ENCODE results near the gene CPEB3. TPM values are rescaled to one million over a fixed set of nuclear protein-coding genes. Genes with fewer than 3 reads are reported as not detected.

The CPEB3 gene
- total RNA-seq, 1 donor from 2014 or later, result 3.0 TPM

GRCh38 chr10:92242910-92243671 lies 47.8 kb downstream of the CPEB3 start:
- peak overlapping the region; percentile 57 for H3K4me3 Mint-ChIP-seq
- peaks cover 31% of the 10 kb centered on the region for H3K4me1 Mint-ChIP-seq
- peak overlapping the region; percentile 87 for H3K27ac Mint-ChIP-seq
- H3K27me3 Mint-ChIP-seq (ENCODE audit: low read depth), result peaks cover 13% of the 10 kb centered on the region
- TF ChIP-seq CTCF (IDR thresholded peaks at IDR 0.05; ENCODE audit: unreplicated experiment), result no peak
- H3K9me3 Mint-ChIP-seq, result no peaks in the 10 kb centered on the region
- peaks cover 3% of the 10 kb centered on the region for H3K36me3 Mint-ChIP-seq
- DNase-seq (ENCODE audit: low spot score in 2 of 2, unreplicated experiment in 2 of 2), result peak in 1 of 2 experiments; percentile 48

- DNase-seq (ENCODE audit: low spot score in 2 of 2, unreplicated experiment in 2 of 2), result no peak
- no peak overlapping the region for H3K27ac Mint-ChIP-seq
- TF ChIP-seq CTCF (IDR thresholded peaks at IDR 0.05; ENCODE audit: unreplicated experiment), result no peak
- peak overlapping the region; percentile 57 for H3K4me3 Mint-ChIP-seq
- peaks cover 5% of the 10 kb centered on the region for H3K36me3 Mint-ChIP-seq
- H3K4me1 Mint-ChIP-seq, result peaks cover 31% of the 10 kb centered on the region
- peaks cover 20% of the 10 kb centered on the region for H3K27me3 Mint-ChIP-seq (ENCODE audit: low read depth)
- no peaks in the 10 kb centered on the region for H3K9me3 Mint-ChIP-seq
Observed at GRCh38 chr10:92242380-92242779, 48.5 kb downstream of the CPEB3 start.

GRCh38 chr10:92241501-92241900 lies 49.4 kb downstream of the CPEB3 start:
- Mint-ChIP-seq H3K4me3 (peak overlapping the region; percentile 77), H3K27ac (peak overlapping the region; percentile 83), H3K36me3 (peaks cover 5% of the 10 kb centered on the region), H3K27me3 (ENCODE audit: low read depth) (peaks cover 25% of the 10 kb centered on the region), H3K9me3 (no peaks in the 10 kb centered on the region), H3K4me1 (peaks cover 31% of the 10 kb centered on the region)
- no peak for DNase-seq (ENCODE audit: low spot score in 2 of 2, unreplicated experiment in 2 of 2)
- no peak for TF ChIP-seq CTCF (IDR thresholded peaks at IDR 0.05; ENCODE audit: unreplicated experiment)

GRCh38 chr10:92241158-92241500 lies 49.7 kb downstream of the CPEB3 start:
- no peak for TF ChIP-seq CTCF (IDR thresholded peaks at IDR 0.05; ENCODE audit: unreplicated experiment)
- no peak for DNase-seq (ENCODE audit: low spot score in 2 of 2, unreplicated experiment in 2 of 2)
- peak overlapping the region; percentile 77 for H3K4me3 Mint-ChIP-seq
- H3K27ac Mint-ChIP-seq, result peak overlapping the region; percentile 83
- H3K36me3 Mint-ChIP-seq, result peaks cover 5% of the 10 kb centered on the region
- H3K27me3 Mint-ChIP-seq (ENCODE audit: low read depth), result peaks cover 25% of the 10 kb centered on the region
- peaks cover 31% of the 10 kb centered on the region for H3K4me1 Mint-ChIP-seq
- no peaks in the 10 kb centered on the region for H3K9me3 Mint-ChIP-seq

GRCh38 chr10:92240289-92241157 lies 50.4 kb downstream of the CPEB3 start:
- DNase-seq (ENCODE audit: low spot score in 2 of 2, unreplicated experiment in 2 of 2), result no peak
- Mint-ChIP-seq H3K27me3 (ENCODE audit: low read depth) (peaks cover 25% of the 10 kb centered on the region), H3K4me1 (peaks cover 31% of the 10 kb centered on the region), H3K9me3 (no peaks in the 10 kb centered on the region), H3K36me3 (peaks cover 5% of the 10 kb centered on the region), H3K4me3 (peak overlapping the region; percentile 77), H3K27ac (peak overlapping the region; percentile 83)
- no peak for TF ChIP-seq CTCF (IDR thresholded peaks at IDR 0.05; ENCODE audit: unreplicated experiment)

All from mesothelial cell of epicardium (in vitro differentiated cells).